GM10248 (cell line): Measurements from ENCODE around the gene KLK7.

Experiments used
- CTCF ChIA-PET: fragments of 300-600 bp; sonication (Branson Sonifier 250); formaldehyde crosslinking; extraction: SDS; loops from one replicate; lab custom pipeline; 2021; ENCODE audit warnings: antibody characterized with exemption; lab: Yijun Ruan, JAX
- POLR2A ChIA-PET: fragments of 350-650 bp; sonication (Branson Sonifier 250); formaldehyde crosslinking; extraction: SDS; loops from one replicate; lab custom pipeline; 2020; ENCODE audit warnings: antibody characterized with exemption; lab: Yijun Ruan, JAX
- DNase-seq: peaks from one replicate; pipeline ENCODE4 v3.0.0; 2012; ENCODE audit errors: extremely low spot score
- TF ChIP-seq, protein P1 (sequence below): IDR thresholded peaks from 2 replicates; pipeline ENCODE4 v1.5.1; 2012; ENCODE audit warnings: mild to moderate bottlenecking, low read depth; ENCODE audit errors: extremely low read depth, missing control alignments, control extremely low read depth

The KLK7 gene

GRCh38 chr19:50932690-50933083 lies 51.0 kb downstream of the KLK7 start:
- ChIA-PET CTCF (interaction anchor here (1.0 kb wide), 1 partner anchor 11 kb away, joined by 4 read pairs; no protein-coding TSS in a partner anchor), POLR2A (no interaction called here)
- no peak for DNase-seq
- TF ChIP-seq, protein P1, sequence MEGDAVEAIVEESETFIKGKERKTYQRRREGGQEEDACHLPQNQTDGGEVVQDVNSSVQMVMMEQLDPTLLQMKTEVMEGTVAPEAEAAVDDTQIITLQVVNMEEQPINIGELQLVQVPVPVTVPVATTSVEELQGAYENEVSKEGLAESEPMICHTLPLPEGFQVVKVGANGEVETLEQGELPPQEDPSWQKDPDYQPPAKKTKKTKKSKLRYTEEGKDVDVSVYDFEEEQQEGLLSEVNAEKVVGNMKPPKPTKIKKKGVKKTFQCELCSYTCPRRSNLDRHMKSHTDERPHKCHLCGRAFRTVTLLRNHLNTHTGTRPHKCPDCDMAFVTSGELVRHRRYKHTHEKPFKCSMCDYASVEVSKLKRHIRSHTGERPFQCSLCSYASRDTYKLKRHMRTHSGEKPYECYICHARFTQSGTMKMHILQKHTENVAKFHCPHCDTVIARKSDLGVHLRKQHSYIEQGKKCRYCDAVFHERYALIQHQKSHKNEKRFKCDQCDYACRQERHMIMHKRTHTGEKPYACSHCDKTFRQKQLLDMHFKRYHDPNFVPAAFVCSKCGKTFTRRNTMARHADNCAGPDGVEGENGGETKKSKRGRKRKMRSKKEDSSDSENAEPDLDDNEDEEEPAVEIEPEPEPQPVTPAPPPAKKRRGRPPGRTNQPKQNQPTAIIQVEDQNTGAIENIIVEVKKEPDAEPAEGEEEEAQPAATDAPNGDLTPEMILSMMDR, result no peak

DNA sequence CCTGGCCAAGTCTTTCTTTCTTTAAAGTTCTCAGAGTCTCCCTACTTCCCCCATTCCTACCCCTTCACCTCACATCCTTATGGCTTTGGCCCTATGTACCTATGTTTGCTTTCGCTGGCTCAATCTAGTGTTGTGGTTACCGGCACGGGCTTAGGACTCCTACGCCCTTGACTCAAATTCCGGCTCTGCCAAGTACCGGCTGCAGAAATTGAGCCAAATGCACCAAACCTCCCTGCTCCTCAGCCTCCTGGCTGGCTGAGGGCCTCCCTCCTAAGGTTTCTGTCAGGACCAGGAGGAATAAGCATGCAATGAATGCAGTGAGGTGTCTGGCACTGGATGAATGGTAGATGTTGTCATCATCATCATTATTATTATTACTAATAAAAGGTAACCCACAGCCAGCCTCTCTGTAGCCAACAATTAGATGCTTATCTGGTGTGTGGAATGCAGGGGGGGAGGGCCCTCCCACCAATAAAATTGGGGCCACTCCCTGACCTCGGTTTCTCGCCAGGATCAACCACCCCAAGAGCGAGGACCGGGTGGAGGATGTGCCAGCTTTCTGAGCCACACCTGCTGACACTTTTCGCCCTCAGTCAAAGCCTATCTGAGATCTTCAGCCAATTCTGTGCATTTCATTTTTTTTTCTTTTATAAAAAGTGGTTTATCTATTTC lies 51.6 kb downstream of the KLK7 start:
- CTCF ChIA-PET, result interaction anchor here (1.0 kb wide), 1 partner anchor 10 kb away, joined by 4 read pairs; no protein-coding TSS in a partner anchor

GRCh38 chr19:50931023-50931422 lies 52.7 kb downstream of the KLK7 start:
- TF ChIP-seq, protein P1, result no peak
- DNase-seq, result no peak
- CTCF ChIA-PET, result interaction anchor here (1.0 to 1.8 kb wide), 3 partner anchors 9 to 88 kb away, joined by 3 to 7 read pairs (median 3); no protein-coding TSS in a partner anchor
- POLR2A ChIA-PET, result no interaction called here

More for the DNA sequence above, 51.6 kb downstream of the KLK7 start:
- POLR2A ChIA-PET, result no interaction called here
- TF ChIP-seq, protein P1, result no peak
- no peak for DNase-seq

DNA sequence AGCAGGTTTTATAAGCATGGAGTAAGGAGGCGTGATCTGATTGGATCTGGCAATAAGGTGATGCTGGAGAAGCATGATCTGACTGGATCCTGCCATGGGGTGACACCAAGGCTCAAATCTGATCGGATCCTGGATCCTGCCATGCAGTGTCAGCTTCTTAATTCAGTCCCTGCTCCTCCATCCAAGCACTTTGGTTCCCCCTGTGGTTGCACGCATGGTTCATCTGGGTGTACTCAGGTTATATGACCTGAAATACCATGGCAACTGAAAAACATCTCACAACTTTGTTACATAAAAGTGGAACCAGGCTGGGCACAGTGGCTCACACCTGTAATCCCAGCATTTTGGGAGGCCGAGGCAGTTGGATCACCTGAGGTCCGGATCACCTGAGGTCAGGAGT lies 54.9 kb downstream of the KLK7 start:
- POLR2A ChIA-PET, result no interaction called here
- CTCF ChIA-PET, result no interaction called here

More for the DNA sequence above, 54.9 kb downstream of the KLK7 start:
- TF ChIP-seq, protein P1, result no peak
- no peak for DNase-seq
